A673 (cell line): ENCODE measurements around the gene COA8.

ENCODE experiments used
- CTCF ChIP-seq: fragments of 300-800, 200-600 bp; sonication (generic); conservative IDR thresholded peaks from 2 replicates; pipeline ENCODE4 v1.5.1; 2017; ENCODE audit warnings: low read depth, mild to moderate bottlenecking, antibody characterized with exemption, low read length, moderate library complexity, mixed read lengths
- EZH2 ChIP-seq: fragments of 200-600 bp; sonication (generic); IDR thresholded peaks from 2 replicates; pipeline ENCODE4 v1.6.1; 2017; ENCODE audit warnings: borderline replicate concordance, low read depth, mild to moderate bottlenecking, mixed read lengths, antibody characterized with exemption, low read length; ENCODE audit not compliant: poor library complexity, severe bottlenecking

- TF ChIP-seq CTCF, result no peak
- no peak for TF ChIP-seq EZH2
Measured at GRCh38 chr14:103539056-103539825, 23.5 kb upstream of the COA8 start.
